Amygdala (tissue), 56 donors: Measurements from ENCODE around the gene SNX1.
"Not testable (repeated sequence)": the region's sequence is repeated elsewhere in the genome, so short reads cannot be mapped to it uniquely, and the experiment has no call there.

Experiments
- DNase-seq, 56 donors: peaks; one replicate each; lab custom pipeline; 2025; lab: John Stamatoyannopoulos, UW

Gene SNX1

DNA sequence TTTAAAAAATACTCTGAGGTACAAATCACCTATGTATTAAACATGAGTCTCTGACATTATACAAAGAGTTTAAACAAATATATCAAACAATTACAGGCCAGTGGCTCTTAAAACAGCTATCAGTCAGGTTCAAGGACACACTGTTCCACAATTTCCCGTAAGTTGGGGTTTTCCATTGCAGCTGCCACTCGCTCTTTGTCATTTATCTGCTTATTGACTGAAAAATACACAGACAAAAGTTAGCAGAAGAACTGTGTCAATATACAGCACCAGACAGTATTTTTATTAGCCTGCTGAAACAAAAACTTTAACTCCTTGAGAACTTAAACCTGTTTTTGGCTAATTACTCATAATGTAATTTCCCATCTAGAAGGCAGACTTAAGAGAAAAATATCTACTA is 23.0 kb upstream of the SNX1 start:
- no peak for DNase-seq

DNA sequence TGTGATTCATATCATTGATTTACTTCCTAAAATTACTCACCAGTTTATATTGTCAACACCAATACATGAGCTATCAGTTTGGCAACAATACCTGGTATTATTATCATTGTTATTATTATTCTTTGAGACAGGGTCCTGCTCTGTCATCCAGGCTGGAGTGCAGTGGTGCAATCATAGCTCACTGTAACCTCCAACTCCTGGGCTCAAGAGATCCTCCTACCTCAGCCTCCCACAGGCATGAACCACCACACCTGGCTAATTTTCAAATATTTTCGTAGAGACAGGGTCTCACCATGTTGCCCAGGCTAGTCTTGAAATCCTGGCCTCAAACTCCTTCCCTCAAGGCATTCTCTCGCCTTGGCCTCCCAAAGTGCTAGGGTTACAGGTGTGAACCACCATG is 22.3 kb upstream of the SNX1 start:
- DNase-seq = not testable (repeated sequence)

DNA sequence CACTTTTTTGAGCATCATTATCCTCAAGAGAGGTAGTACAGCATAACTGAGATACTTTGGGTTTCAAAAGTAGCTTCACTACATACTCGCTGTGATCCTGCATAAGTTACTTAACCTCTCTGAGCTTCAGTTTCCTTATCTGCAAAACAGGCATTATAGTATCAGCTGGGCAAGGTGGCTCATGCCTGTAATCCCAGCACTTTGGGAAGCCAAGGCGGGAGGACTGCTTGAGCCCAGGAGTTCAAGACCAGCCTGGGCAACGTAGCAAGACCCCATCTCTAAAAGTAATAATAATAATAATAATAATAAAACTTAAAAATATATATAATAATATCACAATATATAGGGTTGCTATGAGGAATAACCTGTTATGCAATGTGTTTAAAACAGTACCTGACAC is 13.0 kb upstream of the SNX1 start:
- no peak for DNase-seq

DNA sequence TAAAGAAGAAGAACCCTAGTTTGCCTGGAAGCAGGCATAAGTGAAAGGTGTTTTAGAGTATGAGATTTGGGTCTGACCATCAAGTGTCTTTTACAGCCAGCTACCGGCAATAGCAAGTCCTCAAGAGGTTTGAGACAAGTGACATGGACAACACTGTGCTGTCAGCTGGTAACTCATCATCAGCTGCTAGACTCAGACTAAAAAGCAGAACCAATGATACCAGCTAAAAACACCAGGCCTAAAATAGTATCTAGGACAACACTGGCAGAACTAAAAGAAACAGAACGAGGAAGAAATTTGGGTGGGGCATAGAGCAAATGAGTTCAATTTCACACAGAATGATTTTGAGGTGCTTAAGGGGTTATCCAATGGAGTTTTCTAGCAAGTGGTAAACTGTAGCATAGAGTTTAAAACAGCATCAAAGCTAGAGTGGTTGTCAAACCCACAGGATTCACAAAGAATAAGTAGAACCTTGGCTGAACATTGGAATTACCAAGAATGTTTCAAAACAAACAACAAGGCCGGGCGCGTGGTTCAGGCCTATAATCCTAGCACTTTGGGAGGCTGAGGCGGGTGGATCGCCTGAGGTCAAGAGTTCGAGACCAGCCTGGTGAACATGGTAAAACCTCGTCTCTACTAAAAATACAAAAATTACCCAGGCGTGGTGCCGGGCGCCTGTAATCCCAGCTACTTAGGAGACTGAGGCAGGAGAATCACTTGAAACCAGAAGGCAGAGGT is 6.1 kb upstream of the SNX1 start:
- DNase-seq = peak in 2 of 56 donors; percentile 9 to 26

DNA sequence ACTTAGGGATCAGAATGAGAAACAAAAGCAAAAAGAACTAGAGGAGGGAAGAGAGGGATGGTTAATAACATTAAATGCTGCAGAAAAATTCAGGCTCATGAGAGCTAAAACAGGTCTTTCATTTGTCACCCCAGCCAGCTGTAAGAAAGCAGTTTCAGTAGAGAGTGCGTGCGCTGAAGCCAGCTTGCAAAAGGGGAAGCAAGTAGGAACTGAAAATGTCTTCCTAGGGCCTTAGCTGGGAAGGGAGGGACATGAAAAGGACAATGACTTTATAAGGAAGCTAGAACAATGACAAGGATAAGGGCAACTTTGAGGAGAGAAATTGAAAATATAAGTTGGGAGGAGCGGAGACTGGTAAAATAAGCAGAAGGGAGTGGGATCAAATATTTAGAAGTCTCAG is 5.3 kb upstream of the SNX1 start:
- peak in 1 of 56 donors; percentile 17 for DNase-seq

DNA sequence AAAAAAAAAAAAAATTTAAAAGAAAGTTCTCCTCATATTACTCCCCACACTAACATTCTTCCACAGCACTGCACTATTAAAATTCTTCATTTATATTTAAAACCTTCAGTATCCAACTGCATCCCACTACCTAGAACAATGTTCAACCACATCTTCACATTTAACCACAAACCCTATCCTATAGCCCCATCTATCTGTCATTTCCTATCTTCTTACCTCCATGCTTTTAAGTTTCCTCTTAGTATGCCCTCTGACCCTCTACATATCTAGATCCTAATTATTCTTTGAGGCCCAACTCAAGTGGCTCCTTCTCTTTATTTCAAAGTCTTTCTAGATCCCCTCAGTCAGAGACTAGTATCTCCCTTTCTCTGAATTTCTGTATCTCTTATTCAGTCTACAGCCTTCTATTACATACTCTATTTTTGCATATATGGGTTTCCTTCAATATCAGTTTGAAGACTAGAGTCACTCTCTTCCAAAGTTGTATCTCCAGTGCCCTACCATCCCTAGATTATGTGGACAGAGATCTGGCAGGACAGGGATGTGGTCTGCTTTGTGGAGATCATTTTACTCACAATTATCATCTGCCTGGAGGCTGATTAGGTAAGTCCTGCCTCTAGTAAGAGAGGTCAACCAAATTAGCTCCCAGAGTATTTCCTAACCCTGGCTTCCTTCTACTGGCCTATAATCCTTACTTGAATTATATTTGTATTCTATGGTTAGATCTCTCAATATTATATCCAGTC is 3.5 kb upstream of the SNX1 start:
- DNase-seq = no peak

DNA sequence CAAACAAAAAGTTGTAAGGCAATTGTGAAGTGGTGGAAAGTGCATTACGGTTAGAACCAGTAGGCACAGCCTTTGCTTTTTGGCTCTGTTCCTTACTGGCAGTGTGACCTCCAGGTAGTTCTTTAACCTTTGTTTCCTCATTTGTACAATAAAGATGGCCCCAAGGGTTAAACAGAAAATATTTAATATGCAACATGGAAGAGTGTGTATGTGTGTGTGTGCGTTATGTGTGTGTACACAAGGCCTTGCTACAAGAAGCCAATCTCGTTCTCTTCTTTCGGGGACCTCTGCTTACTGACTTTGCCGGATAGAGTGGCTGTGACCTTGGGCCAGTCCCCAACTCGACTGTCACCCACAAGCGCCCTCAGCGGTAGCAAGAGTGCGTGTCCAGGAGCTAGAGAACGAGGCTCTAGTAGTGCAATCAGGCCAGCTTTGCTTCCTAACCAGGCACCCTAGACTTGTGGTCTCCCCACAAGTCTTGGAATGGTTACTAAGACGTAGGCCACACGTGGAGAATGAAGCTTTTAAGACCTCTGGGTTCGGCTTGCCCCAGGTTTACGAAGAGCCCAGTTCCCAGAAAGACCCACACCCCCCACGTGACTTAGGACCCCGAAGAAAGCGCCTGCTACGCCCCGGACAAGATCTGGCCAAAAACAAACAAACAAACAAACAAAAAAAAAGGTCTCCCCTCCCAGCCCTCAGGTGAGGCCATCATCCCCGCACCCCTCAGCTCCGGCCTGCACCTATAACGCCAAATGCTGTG is 2.7 kb upstream of the SNX1 start:
- DNase-seq = peak in 12 of 56 donors; percentile 8 to 57 (median 22)

DNA sequence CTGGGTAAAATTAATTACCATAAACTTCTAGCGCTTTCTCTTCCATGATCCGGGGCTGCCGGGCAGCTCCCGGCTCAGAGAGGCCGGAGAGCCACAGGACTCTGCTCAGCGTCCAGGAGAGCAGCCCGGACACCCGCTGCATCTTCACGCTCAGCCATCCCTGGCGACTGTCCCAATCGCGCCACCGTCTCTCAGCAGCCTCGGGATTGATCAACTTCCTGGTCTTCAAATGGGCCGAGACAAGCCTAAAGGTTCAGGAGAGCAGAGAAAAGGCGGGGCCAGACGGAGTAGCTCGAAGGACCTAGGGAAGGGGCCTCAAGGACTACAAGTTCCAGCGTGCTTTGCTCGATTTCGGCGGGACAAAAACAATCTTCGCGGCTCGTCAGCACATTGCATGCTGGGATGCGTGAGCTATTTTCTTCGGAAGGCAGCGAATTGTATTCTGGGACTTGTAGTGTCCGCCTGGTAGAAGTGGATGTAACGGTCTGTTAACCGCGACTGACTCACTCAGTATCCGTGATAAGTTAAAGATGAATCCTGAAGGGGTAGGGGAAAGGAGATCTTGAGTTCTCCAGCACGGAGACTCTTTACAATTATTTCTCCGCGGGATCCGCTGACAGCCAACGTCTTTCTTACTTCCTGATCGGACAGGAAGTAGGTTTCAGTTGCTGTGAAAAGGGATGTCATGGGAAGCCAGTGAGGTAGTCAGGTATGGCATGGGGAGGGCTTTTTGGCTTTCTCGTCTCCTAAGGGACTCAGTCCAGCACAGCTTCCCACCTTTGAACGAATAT is 2.0 kb upstream of the SNX1 start, which contains the start of gene CIAO2A:
Gene CIAO2A (minus strand): TSS at position 212 of the 791 bp plus-strand sequence. CDS start 70 bp downstream, at position 142.
- DNase-seq = peak in 55 of 56 donors; percentile 42 to 98 (median 91)

DNA sequence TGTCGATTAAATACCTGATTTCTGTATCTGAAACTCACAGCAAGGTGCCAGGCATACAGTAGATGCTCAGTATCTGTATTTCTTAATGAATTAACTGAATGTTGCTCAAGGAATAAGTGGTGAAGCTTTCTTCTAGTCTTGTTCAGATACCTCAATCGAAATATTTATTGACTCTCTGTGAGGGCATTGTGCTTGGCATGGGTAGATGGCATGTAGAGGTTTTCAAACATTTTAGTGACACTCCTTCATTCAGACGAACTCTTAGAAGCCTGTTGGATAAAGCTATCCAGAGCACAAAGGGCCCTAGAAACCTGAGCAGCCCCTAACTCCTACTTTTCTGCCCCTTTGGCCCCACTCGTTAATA is 369 bp upstream of the SNX1 start:
- no peak for DNase-seq

DNA sequence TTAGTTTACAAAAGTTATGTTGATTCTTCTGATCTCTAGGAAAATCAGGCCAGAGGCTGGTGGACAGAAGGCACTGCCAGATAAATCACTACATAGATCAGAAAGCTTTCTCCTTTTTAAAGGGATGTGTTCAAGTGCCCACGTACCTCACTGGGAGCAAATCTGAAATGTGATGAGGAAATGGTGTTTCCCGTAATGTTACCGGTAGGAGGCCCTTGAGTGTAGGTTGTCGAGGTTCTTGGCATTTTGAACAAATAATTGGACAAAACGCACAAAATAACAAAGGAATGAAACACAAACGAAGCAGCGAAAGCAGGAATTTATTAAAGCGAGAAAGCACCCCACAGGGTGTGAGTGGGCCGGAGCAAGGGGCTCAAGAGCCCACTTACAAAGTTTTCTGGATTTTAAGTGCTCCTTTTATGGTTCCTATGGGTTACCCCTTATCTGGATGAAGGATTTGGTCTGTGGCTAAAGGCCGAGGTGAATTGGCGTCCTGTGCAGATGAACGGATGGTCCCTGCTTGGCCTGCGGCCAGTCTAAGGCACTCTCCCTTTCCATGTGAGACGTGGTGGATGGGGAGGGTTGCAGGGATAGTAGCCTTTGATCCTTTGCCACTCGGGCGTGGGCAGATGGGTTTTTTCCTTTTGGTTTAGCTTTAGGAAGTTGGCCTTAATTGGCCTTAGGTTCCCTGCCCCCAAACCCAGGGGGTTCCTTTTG is 1.0 kb downstream of the SNX1 start:
- no peak for DNase-seq

DNA sequence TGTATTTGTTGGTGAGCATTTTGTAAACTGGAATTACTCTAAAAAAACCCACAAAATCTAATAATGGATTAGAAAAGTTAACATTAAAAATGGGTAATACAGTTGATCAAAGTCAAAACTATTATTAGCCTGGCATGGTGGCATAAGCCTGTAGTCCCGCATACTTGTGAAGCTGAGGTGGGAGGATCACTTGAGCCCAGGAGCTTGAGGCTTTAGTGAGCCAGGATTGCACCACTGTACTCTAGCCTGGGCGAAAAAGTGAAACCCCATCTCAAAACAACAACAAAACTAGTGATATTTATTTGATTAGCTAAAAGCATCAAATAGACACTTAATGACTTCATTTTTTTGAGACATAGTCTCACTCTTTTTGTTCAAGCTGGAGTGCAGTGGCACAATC is 3.6 kb downstream of the SNX1 start:
- no peak for DNase-seq

DNA sequence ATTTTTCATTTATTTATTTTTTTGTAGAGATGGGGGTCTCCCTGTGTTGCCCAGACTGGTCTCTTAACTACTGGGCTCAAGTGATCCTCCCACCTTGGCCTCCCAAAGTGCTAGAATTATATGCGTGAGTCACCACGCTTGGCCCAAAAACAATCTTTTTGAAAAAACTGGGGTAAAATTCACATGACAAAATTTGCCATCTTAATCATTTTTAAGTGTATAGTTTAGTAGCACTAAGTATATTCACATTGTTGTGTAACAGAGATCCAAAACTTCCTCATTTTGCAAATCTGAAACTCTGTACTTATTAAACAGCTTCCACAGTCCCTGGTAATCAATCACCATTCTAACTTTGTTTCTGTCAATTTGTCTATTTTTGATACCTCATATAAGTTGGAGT is 5.2 kb downstream of the SNX1 start:
- no peak for DNase-seq

DNA sequence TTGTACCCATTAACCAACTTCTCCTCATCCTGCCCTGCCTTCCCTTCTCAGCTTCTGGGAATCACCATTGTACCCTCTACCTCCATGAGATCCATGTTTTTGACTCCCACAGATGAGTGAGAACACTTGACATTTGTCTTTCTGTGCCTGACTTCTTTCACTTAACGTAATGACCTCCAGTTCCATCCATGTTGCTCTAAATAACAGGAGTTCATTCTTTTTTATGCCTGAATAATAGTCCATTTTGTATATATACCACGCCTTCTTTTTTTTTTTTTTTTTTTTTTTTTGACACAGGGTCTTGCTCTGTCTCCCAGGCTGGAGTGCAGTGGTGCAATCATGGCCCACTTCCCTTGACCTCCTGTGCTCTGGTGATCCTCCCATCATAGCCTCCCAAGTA is 6.7 kb downstream of the SNX1 start:
- DNase-seq = no peak

DNA sequence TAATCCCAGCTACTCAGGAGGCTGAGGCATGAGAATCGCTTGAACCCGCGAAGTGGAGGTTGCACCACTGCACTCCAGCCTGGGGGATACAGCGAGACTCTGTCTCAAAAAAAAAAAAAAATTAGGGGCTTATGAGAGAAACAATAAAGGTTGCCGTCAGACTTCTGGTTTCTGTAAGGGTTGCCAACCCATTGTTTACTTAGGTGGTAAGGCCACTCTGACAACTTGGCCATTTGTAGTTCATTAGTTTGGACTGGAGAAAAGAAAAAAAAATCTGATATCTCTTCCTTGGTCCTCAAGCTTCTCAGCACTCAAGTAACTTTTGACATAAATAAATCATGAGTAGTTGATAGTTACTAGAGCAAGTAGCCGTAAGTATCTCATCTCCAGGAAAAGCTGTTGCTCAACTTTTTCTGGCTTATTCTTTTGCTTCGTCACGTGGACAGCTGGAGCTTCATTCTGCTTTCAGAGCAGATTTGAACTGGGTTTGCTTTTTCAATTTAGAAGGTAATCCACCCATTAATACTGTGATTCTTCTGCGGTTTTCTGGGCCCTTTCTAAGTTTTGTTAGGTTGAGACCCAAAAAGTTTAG is 9.4 kb downstream of the SNX1 start:
- DNase-seq = peak in 1 of 56 donors; percentile 44

DNA sequence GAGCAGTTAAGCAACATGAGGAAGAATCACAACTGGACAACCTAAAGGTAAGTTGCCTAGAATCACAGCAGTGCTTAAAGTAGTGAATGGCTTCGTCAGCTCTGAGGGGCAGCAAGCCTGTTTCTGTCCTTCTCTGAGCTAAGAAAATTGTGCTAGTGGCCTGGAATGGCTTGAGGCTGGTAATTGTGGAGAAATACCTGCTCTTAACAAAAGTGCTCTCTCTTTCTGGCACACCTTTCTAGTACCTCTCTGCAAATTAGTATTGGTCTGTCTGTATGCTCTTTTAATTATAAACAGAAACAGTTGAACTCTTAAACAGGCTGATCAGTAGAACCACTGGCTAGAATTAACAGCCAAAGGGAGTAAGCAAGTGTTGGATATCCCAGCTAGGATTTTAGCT is 11.6 kb downstream of the SNX1 start:
- no peak for DNase-seq

DNA sequence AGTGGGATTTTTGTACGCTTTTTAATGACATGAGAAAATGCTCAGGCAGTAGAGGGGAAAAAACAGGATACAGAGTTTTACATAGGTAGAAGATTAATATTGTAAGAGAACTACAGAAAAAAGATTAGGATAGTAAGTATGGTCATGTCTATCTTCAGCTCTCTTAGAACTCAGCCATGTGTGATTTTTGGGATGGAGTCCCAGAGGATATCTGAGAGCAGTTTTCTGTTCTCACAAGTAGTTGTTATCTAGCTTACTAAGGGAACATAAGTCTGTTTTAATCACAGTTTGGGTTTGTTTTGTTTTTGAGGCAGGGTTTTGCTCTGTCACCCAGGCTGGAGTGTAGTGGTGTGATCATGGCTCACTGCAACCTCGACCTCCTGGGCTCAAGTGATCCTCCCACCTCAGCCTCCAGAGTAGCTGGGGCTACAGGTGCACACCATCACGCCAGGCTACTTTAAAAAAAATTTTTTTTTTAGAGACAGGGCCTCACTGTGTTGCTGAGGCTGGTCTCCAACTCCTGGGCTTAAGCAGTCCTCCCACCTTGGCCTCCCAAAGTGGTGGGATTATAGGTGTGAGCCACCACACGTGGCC is 14.4 kb downstream of the SNX1 start:
- DNase-seq = not testable (repeated sequence)

DNA sequence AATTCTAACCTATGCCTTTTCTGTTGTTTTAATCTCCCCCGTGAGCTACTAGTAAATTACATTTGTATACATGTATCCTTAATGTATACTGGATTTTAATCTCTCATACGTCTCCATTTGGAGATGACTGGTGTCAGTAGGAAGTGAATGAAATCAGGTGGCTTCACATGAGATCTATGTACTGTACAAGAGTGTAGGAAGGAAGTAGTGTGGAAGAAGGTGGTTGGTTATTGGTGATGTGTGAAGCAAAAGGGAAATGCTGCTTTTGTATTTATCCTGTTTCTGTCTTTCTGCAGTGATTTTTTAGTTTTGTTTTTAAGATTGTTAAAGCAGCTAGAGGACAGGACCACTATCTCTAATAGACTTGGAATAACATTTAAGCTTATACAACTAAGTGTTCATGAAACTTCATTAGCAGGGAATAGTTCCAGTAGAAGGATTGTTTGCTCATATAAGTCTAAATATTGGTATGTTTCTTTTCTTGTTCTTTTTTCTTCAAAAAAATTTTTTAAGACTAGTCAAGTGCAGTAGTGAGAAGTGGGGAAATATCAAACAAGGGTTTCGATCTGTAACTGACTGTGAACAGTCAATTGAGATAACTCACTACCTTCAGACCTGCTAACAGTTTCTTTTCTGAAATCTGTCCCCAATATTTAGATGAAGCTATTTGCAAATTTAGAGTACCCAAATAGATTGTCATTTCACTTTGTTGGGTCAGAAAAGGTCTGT is 15.3 kb downstream of the SNX1 start:
- DNase-seq = no peak

DNA sequence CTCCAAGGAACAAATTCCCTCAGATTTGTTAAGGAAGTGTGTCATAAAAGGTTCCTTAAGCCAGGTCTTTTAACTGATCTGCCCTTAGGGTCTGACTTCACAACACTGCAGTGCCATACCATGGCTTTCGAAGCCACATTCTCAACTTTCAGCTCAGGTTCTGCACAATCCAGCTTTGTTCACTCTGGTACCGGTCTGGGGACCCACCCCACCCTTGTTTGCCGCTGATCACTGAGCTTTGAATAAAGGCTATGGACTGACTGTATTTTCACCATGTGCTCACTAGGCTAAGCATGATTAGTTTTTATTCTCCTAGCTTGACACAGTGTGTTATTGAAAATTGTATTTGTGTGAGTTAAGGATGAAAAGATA is 15.9 kb downstream of the SNX1 start:
- DNase-seq = no peak
